ENCODE results near the gene HMGCLL1.
A peak's percentile ranks its signal among the peaks of the same experiment; 100 is the strongest.

HMGCLL1 gene

GRCh38 chr6:55543633-55544309, 35.2 kb downstream of the HMGCLL1 start:
- H3K36me3 ChIP-seq: no peaks in the 10 kb centered on the region
- no peaks in the 10 kb centered on the region for H3K4me1 ChIP-seq
- no peak overlapping the region for H3K4me3 ChIP-seq (ENCODE audit: low read depth, low read length)
- TF ChIP-seq CTCF (IDR thresholded peaks at IDR 0.05; ENCODE audit: low read depth, low read length): peak; percentile 35
- DNase-seq: no peak
- no peaks in the 10 kb centered on the region for H3K27me3 ChIP-seq
- H3K9me3 ChIP-seq: no peaks in the 10 kb centered on the region

GRCh38 chr6:55541024-55541423, 38.0 kb downstream of the HMGCLL1 start:
- no peak for TF ChIP-seq CTCF (IDR thresholded peaks at IDR 0.05; ENCODE audit: low read depth, low read length)

GRCh38 chr6:55536391-55536956, 42.5 kb downstream of the HMGCLL1 start:
- TF ChIP-seq CTCF (IDR thresholded peaks at IDR 0.05; ENCODE audit: low read depth, low read length): no peak
- no peak for DNase-seq
- no peak overlapping the region for H3K4me3 ChIP-seq (ENCODE audit: low read depth, low read length)
- no peaks in the 10 kb centered on the region for H3K36me3 ChIP-seq
- no peaks in the 10 kb centered on the region for H3K4me1 ChIP-seq
- H3K27me3 ChIP-seq: no peaks in the 10 kb centered on the region
- no peaks in the 10 kb centered on the region for H3K9me3 ChIP-seq

More at GRCh38 chr6:55541024-55541423, 38.0 kb downstream of the HMGCLL1 start:
- H3K36me3 ChIP-seq: no peaks in the 10 kb centered on the region
- H3K4me3 ChIP-seq (ENCODE audit: low read depth, low read length): no peak overlapping the region
- DNase-seq: no peak
- H3K27me3 ChIP-seq: no peaks in the 10 kb centered on the region
- no peaks in the 10 kb centered on the region for H3K4me1 ChIP-seq
- H3K9me3 ChIP-seq: no peaks in the 10 kb centered on the region

DNA sequence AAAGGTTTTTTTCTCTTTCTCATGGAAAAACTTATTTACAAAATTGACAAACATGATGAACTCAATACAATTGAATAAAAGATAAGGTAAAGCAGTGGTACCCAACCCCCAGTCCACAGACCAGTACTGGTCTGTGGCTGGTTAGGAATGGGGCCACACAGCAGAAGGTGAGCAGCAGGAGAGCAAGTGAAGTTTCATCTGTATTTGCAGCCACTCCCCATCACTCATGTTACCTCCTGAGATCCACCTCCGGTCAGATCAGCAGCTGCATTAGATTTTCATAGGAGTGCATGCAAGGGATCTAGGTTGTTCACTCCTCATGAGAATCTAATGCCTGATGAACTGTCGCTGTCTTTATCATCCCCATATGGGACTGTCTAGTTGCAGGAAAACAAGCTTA, 47.5 kb downstream of the HMGCLL1 start:
- no peak for TF ChIP-seq CTCF (IDR thresholded peaks at IDR 0.05; ENCODE audit: low read depth, low read length)
- DNase-seq: no peak
- Histone ChIP-seq H3K9me3 (no peaks in the 10 kb centered on the region), H3K4me3 (ENCODE audit: low read depth, low read length) (no peak overlapping the region), H3K27me3 (no peaks in the 10 kb centered on the region), H3K36me3 (no peaks in the 10 kb centered on the region), H3K4me1 (no peaks in the 10 kb centered on the region)

- Histone ChIP-seq H3K4me1 (no peaks in the 10 kb centered on the region), H3K4me3 (ENCODE audit: low read depth, low read length) (no peak overlapping the region), H3K27me3 (no peaks in the 10 kb centered on the region), H3K9me3 (no peaks in the 10 kb centered on the region), H3K36me3 (no peaks in the 10 kb centered on the region)
- no peak for DNase-seq
- no peak for TF ChIP-seq CTCF (IDR thresholded peaks at IDR 0.05; ENCODE audit: low read depth, low read length)
Observed at GRCh38 chr6:55530931-55531330, 48.1 kb downstream of the HMGCLL1 start.

- Histone ChIP-seq H3K4me3 (ENCODE audit: low read depth, low read length) (no peak overlapping the region), H3K27me3 (no peaks in the 10 kb centered on the region), H3K4me1 (no peaks in the 10 kb centered on the region), H3K36me3 (no peaks in the 10 kb centered on the region), H3K9me3 (no peaks in the 10 kb centered on the region)
- peak; percentile 53 for TF ChIP-seq CTCF (IDR thresholded peaks at IDR 0.05; ENCODE audit: low read depth, low read length)
- DNase-seq: peak; percentile 17
Observed at GRCh38 chr6:55528624-55529023, 50.4 kb downstream of the HMGCLL1 start.
